Stimulated activated CD4-positive, alpha-beta T cell treated with anti-CD3 and anti-CD28 coated beads, TNF-alpha, amount 100 ng/mL, for 48 hours (primary cell): ENCODE measurements around the gene GPR171.

ENCODE experiments used
- DNase-seq, 3 donors: peaks; one replicate each; pipeline ENCODE4 v3.0.0-alpha.2; 2020; ENCODE audit warnings: low read depth in 3 of 3

GPR171 gene

GRCh38 chr3:151175952-151176351 is 27.1 kb downstream of the GPR171 start:
- DNase-seq, result no peak

GRCh38 chr3:151174351-151174750 is 28.7 kb downstream of the GPR171 start:
- no peak for DNase-seq

- DNase-seq, result peak in 2 of 3 donors; percentile 12 to 27
Observed at GRCh38 chr3:151171145-151171757, 31.8 kb downstream of the GPR171 start.

GRCh38 chr3:151169948-151170679 is 32.9 kb downstream of the GPR171 start:
- peak; percentile 39 to 43 (median 39) for DNase-seq

- DNase-seq, result no peak
Observed at GRCh38 chr3:151169262-151169947, 33.6 kb downstream of the GPR171 start.

- peak; percentile 67 to 90 (median 69) for DNase-seq
Observed at GRCh38 chr3:151168269-151169094, 34.5 kb downstream of the GPR171 start.

- DNase-seq, result no peak
Observed at GRCh38 chr3:151166161-151166560, 36.9 kb downstream of the GPR171 start.

GRCh38 chr3:151165226-151165625 is 37.8 kb downstream of the GPR171 start:
- no peak for DNase-seq

GRCh38 chr3:151159806-151160205 is 43.2 kb downstream of the GPR171 start:
- DNase-seq, result no peak

- no peak for DNase-seq
Observed at GRCh38 chr3:151156618-151157216, 46.3 kb downstream of the GPR171 start.

GRCh38 chr3:151155409-151156128 is 47.4 kb downstream of the GPR171 start:
- DNase-seq, result no peak

GRCh38 chr3:151154566-151154965 is 48.5 kb downstream of the GPR171 start:
- no peak for DNase-seq

- DNase-seq, result no peak
Observed at GRCh38 chr3:151152455-151153079, 50.4 kb downstream of the GPR171 start.
